Naive B cell (primary cell): ENCODE measurements around the gene GLMP. TPM values are rescaled to one million over a fixed set of nuclear protein-coding genes. Genes with fewer than 3 reads are reported as not detected.
"Not testable (repeated sequence)": the region's sequence is repeated elsewhere in the genome, so short reads cannot be mapped to it uniquely, and the experiment has no call there.

ENCODE experiments used
- ATAC-seq, 2 donors: fragments of 150-1000 bp; cut with Tn5 transposase; 2 replicates each; pipeline ENCODE4 v1.10.0; 2021; ENCODE audit warnings: low read depth in 2 of 2, mild to moderate bottlenecking in 2 of 2, moderate library complexity in 2 of 2
- DNase-seq: peaks from one replicate; pipeline ENCODE4 v3.0.0; 2022
- H3K27ac Mint-ChIP-seq, 6 donors: one replicate each; pipeline ENCODE4 v1.8.0; 2020 to 2022; ENCODE audit warnings: mild to moderate bottlenecking in 6 of 6, mixed read lengths in 6 of 6, moderate library complexity in 5 of 6, inconsistent platforms in 2 of 6
- H3K27me3 Mint-ChIP-seq, 3 donors: one replicate each; pipeline ENCODE4 v1.8.0; 2021 to 2022; ENCODE audit warnings: mixed read lengths in 3 of 3, mild to moderate bottlenecking in 1 of 3
- H3K36me3 Mint-ChIP-seq, 2 donors: one replicate each; pipeline ENCODE4 v1.8.0; 2020 to 2022; ENCODE audit warnings: mixed read lengths in 2 of 2, inconsistent platforms in 1 of 2, mild to moderate bottlenecking in 1 of 2
- H3K4me1 Mint-ChIP-seq, 3 donors: one replicate each; pipeline ENCODE4 v1.8.0; 2020 to 2022; ENCODE audit warnings: mixed read lengths in 3 of 3, inconsistent platforms in 1 of 3, mild to moderate bottlenecking in 1 of 3, moderate library complexity in 1 of 3
- H3K4me3 Mint-ChIP-seq, 8 donors: one replicate each; pipeline ENCODE4 v1.8.0; 2020 to 2022; ENCODE audit warnings: mild to moderate bottlenecking in 8 of 8, mixed read lengths in 8 of 8, moderate library complexity in 8 of 8, inconsistent platforms in 2 of 8
- H3K9me3 Mint-ChIP-seq, 7 donors: one replicate each; pipeline ENCODE4 v1.8.0; 2020 to 2022; ENCODE audit warnings: mixed read lengths in 7 of 7, mild to moderate bottlenecking in 5 of 7, inconsistent platforms in 2 of 7, moderate library complexity in 1 of 7
- polyA plus RNA-seq, 6 donors: library from polyadenylated mRNA; unstranded; fragments of 300-500 nt; fragmentation: Illumina TruSeq; gene quantifications; one replicate each; pipeline ENCODE4 v1.2.3, GENCODE V29; 2021; ENCODE audit warnings: low read depth in 6 of 6

The GLMP gene
- polyA plus RNA-seq, result 10 to 100 TPM in 2 of 6 donors, 1 to 10 TPM in 4; 6.3 to 13.4 (median 8.9) TPM

- Mint-ChIP-seq H3K27ac (peak within 1 kb of the TSS in 5 of 6 donors; percentile 69 to 94 (median 86)), H3K36me3 (no peaks in the 10 kb centered on the region), H3K4me3 (peak within 1 kb of the TSS; percentile 82 to 95 (median 92)), H3K4me1 (peaks cover 20 to 33% (median 22%) of the 10 kb centered on the region in 3 donors), H3K9me3 (no peaks in the 10 kb centered on the region), H3K27me3 (no peaks in the 10 kb centered on the region)
- ATAC-seq (peak; percentile 77 to 85), DNase-seq (peak; percentile 39)
Measured at GRCh38 chr1:156295391-156295947, at the start of gene GLMP. GLMP (minus strand) TSS chr1:156295679; CDS start chr1:156295645, 34 bp downstream.

GRCh38 chr1:156344409-156344808 lies 48.9 kb upstream of the GLMP start:
- Mint-ChIP-seq H3K9me3 (no peaks in the 10 kb centered on the region), H3K27ac (no peak overlapping the region), H3K4me3 (peak overlapping the region in 1 of 8 donors; percentile 73), H3K4me1 (peaks cover 0 to under 1% (median 0%) of the 10 kb centered on the region in 3 donors), H3K27me3 (peaks cover 14 to 29% (median 15%) of the 10 kb centered on the region in 3 donors), H3K36me3 (no peaks in the 10 kb centered on the region)
- ATAC-seq (no peak), DNase-seq (no peak)

- ATAC-seq (no peak), DNase-seq (no peak)
- Mint-ChIP-seq H3K27ac (no peak overlapping the region), H3K9me3 (no peaks in the 10 kb centered on the region), H3K36me3 (no peaks in the 10 kb centered on the region), H3K27me3 (peaks cover 10 to 26% (median 13%) of the 10 kb centered on the region in 3 donors), H3K4me1 (peaks cover 10 to 15% (median 12%) of the 10 kb centered on the region in 3 donors), H3K4me3 (peak overlapping the region in 1 of 8 donors; percentile 50)
Measured at GRCh38 chr1:156342166-156342955, 46.9 kb upstream of the GLMP start.

GRCh38 chr1:156338180-156338976 lies 42.9 kb upstream of the GLMP start, which contains the start of the genes CCT3 and TSACC:
CCT3 (minus strand) TSS chr1:156338292; CDS start chr1:156338184, 108 bp downstream.
TSACC (plus strand) TSS chr1:156338526; CDS start chr1:156339758, 1,232 bp downstream.
- peak; percentile 99 for DNase-seq
- H3K4me1 Mint-ChIP-seq, result peaks cover 29 to 33% (median 31%) of the 10 kb centered on the region in 3 donors

GRCh38 chr1:156337888-156338179 lies 42.4 kb upstream of the GLMP start:
- no peak for ATAC-seq
- H3K27me3 Mint-ChIP-seq, result no peaks in the 10 kb centered on the region

More at GRCh38 chr1:156338180-156338976, 42.9 kb upstream of the GLMP start, which contains the start of the genes CCT3 and TSACC:
- Mint-ChIP-seq H3K27ac (peak within 1 kb of the TSS; percentile 90 to 99 (median 96)), H3K4me3 (peak within 1 kb of the TSS; percentile 89 to 99 (median 99)), H3K36me3 (peaks cover 8% of the 10 kb centered on the region in 2 donors), H3K27me3 (no peaks in the 10 kb centered on the region), H3K9me3 (no peaks in the 10 kb centered on the region)
- peak; percentile 92 for ATAC-seq

GRCh38 chr1:156337052-156337887 lies 41.8 kb upstream of the GLMP start:
- DNase-seq (no peak), ATAC-seq (no peak)
- H3K4me1 Mint-ChIP-seq, result peaks cover 29 to 33% (median 31%) of the 10 kb centered on the region in 3 donors
- H3K9me3 Mint-ChIP-seq, result no peaks in the 10 kb centered on the region
- peak overlapping the region; percentile 89 to 99 (median 99) for H3K4me3 Mint-ChIP-seq
- peak overlapping the region; percentile 90 to 99 (median 96) for H3K27ac Mint-ChIP-seq
- peaks cover 8 to 9% of the 10 kb centered on the region in 2 donors for H3K36me3 Mint-ChIP-seq
- H3K27me3 Mint-ChIP-seq, result no peaks in the 10 kb centered on the region

More at GRCh38 chr1:156337888-156338179, 42.4 kb upstream of the GLMP start:
- Mint-ChIP-seq H3K4me3 (peak overlapping the region; percentile 89 to 99 (median 99)), H3K9me3 (no peaks in the 10 kb centered on the region), H3K27ac (peak overlapping the region; percentile 90 to 99 (median 96)), H3K36me3 (peaks cover 8 to 9% of the 10 kb centered on the region in 2 donors), H3K4me1 (peaks cover 29 to 33% (median 31%) of the 10 kb centered on the region in 3 donors)
- DNase-seq, result no peak

GRCh38 chr1:156336242-156336641 lies 40.8 kb upstream of the GLMP start:
- DNase-seq (no peak), ATAC-seq (no peak)
- H3K9me3 Mint-ChIP-seq, result no peaks in the 10 kb centered on the region
- no peaks in the 10 kb centered on the region for H3K27me3 Mint-ChIP-seq
- H3K27ac Mint-ChIP-seq, result peak overlapping the region in 2 of 6 donors; percentile 56 to 60
- peaks cover 29 to 33% (median 31%) of the 10 kb centered on the region in 3 donors for H3K4me1 Mint-ChIP-seq
- H3K36me3 Mint-ChIP-seq, result peaks cover 8 to 9% of the 10 kb centered on the region in 2 donors
- H3K4me3 Mint-ChIP-seq, result peak overlapping the region in 7 of 8 donors; percentile 70 to 99 (median 99)

- H3K9me3 Mint-ChIP-seq, H3K4me1 Mint-ChIP-seq, H3K27ac Mint-ChIP-seq, H3K36me3 Mint-ChIP-seq, H3K27me3 Mint-ChIP-seq, H3K4me3 Mint-ChIP-seq, ATAC-seq, DNase-seq: not testable (repeated sequence)
Measured at GRCh38 chr1:156323179-156323578, 27.7 kb upstream of the GLMP start.

- Mint-ChIP-seq H3K9me3 (no peaks in the 10 kb centered on the region), H3K4me3 (no peak overlapping the region), H3K36me3 (peaks cover 10 to 12% of the 10 kb centered on the region in 2 donors), H3K4me1 (no peaks in the 10 kb centered on the region), H3K27ac (no peak overlapping the region), H3K27me3 (no peaks in the 10 kb centered on the region)
- ATAC-seq, result no peak
- DNase-seq, result no peak
Measured at GRCh38 chr1:156320560-156320959, 25.1 kb upstream of the GLMP start.

- no peak overlapping the region for H3K4me3 Mint-ChIP-seq
- no peaks in the 10 kb centered on the region for H3K9me3 Mint-ChIP-seq
- ATAC-seq, result no peak
- no peaks in the 10 kb centered on the region for H3K4me1 Mint-ChIP-seq
- DNase-seq, result no peak
- H3K27me3 Mint-ChIP-seq, result no peaks in the 10 kb centered on the region
- no peak overlapping the region for H3K27ac Mint-ChIP-seq
- peaks cover 10 to 12% of the 10 kb centered on the region in 2 donors for H3K36me3 Mint-ChIP-seq
Measured at GRCh38 chr1:156319664-156320063, 24.2 kb upstream of the GLMP start.

GRCh38 chr1:156316909-156317308 lies 21.4 kb upstream of the GLMP start:
- H3K4me3 Mint-ChIP-seq, result no peak overlapping the region
- H3K27ac Mint-ChIP-seq, result no peak overlapping the region
- DNase-seq (no peak), ATAC-seq (no peak)
- H3K4me1 Mint-ChIP-seq, result no peaks in the 10 kb centered on the region
- H3K27me3 Mint-ChIP-seq, result no peaks in the 10 kb centered on the region
- H3K36me3 Mint-ChIP-seq, result peaks cover 12 to 14% of the 10 kb centered on the region in 2 donors
- no peaks in the 10 kb centered on the region for H3K9me3 Mint-ChIP-seq

GRCh38 chr1:156310962-156311361 lies 15.5 kb upstream of the GLMP start:
- no peak for DNase-seq
- Mint-ChIP-seq H3K4me1 (no peaks in the 10 kb centered on the region), H3K36me3 (peaks cover 18 to 22% of the 10 kb centered on the region in 2 donors), H3K9me3 (no peaks in the 10 kb centered on the region), H3K27me3 (no peaks in the 10 kb centered on the region), H3K27ac (no peak overlapping the region), H3K4me3 (no peak overlapping the region)
- ATAC-seq, result no peak
